Calu3 (cell line): ENCODE data around the gene LARP1. TPM values are rescaled to one million over a fixed set of nuclear protein-coding genes. Genes with fewer than 3 reads are reported as not detected.

Source experiments
- BruUV-seq: library from RNA; stranded (reverse); fragments of 400-500 nt; replicated peaks from 2 replicates; lab custom pipeline; 2021; lab: Mats Ljungman, UMichigan
- CTCF ChIA-PET: fragments of 300-600 bp; sonication (Branson Sonifier 250); formaldehyde crosslinking; loops from one replicate; lab custom pipeline; 2022; ENCODE audit warnings: antibody characterized with exemption; lab: Charles Lee
- DNase-seq: peaks from one replicate; pipeline ENCODE4 v3.0.0; 2022
- H3K27ac Mint-ChIP-seq: one replicate; pipeline ENCODE4 v1.8.0; 2022; ENCODE audit warnings: mixed read lengths; ENCODE audit not compliant: unreplicated experiment
- H3K27me3 Mint-ChIP-seq: one replicate; pipeline ENCODE4 v1.8.0; 2022; ENCODE audit warnings: mixed read lengths; ENCODE audit not compliant: unreplicated experiment
- H3K36me3 Mint-ChIP-seq: one replicate; pipeline ENCODE4 v1.8.0; 2022; ENCODE audit warnings: mild to moderate bottlenecking, moderate library complexity, mixed read lengths; ENCODE audit not compliant: insufficient read depth, unreplicated experiment
- H3K4me1 Mint-ChIP-seq: one replicate; pipeline ENCODE4 v1.8.0; 2022; ENCODE audit warnings: mild to moderate bottlenecking, low read depth, mixed read lengths; ENCODE audit not compliant: unreplicated experiment
- H3K4me3 Mint-ChIP-seq: one replicate; pipeline ENCODE4 v1.8.0; 2022; ENCODE audit warnings: mild to moderate bottlenecking, low read depth, moderate library complexity, mixed read lengths; ENCODE audit not compliant: unreplicated experiment
- H3K9me3 Mint-ChIP-seq: one replicate; pipeline ENCODE4 v1.8.0; 2022; ENCODE audit warnings: low read depth, mixed read lengths; ENCODE audit not compliant: unreplicated experiment
- intact Hi-C: fragments of 100-400 bp; cut with micrococcal nuclease; formaldehyde crosslinking; loops from one replicate; pipeline ENCODE4 v1.10.0; 2022; ENCODE audit not compliant: unreplicated experiment
- total RNA-seq: library from RNA; stranded (reverse); gene quantifications from 2 replicates; pipeline ENCODE4 v1.2.3, GENCODE V29; 2022
- TF ChIP-seq, protein P1 (sequence below): fragments of 200-600 bp; IDR thresholded peaks from one replicate; pipeline ENCODE4 v1.8.0; 2022; ENCODE audit warnings: antibody characterized with exemption; ENCODE audit not compliant: unreplicated experiment

The LARP1 gene
- total RNA-seq, 1 experiment from 2014 or later: 339 TPM

DNA sequence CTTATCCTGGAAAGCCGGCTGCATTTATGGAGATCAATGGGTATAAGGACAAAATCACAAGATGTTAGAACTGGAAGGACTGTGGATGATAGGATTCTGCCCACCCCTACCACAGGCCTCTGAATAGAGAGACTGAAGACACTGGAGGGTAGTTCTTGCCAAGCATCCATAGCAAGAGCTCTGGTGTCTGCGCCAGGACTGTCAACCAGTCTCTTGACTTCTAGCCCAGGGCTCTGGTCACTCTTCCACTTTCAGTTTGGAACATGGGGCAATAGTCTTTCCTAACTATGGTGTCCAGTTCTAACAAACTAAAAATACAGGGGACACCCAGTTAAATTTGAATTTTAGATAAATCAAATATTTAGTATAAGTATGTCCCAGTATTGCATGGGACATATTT is 23.4 kb downstream of the LARP1 start:
- CTCF ChIA-PET: interaction anchor here (0.6 to 1.0 kb wide), 4 partner anchors 17 to 128 kb away, joined by 3 to 8 read pairs (median 4); no protein-coding TSS in a partner anchor
- H3K27me3 Mint-ChIP-seq: no peaks in the 10 kb centered on the region
- TF ChIP-seq, protein P1, sequence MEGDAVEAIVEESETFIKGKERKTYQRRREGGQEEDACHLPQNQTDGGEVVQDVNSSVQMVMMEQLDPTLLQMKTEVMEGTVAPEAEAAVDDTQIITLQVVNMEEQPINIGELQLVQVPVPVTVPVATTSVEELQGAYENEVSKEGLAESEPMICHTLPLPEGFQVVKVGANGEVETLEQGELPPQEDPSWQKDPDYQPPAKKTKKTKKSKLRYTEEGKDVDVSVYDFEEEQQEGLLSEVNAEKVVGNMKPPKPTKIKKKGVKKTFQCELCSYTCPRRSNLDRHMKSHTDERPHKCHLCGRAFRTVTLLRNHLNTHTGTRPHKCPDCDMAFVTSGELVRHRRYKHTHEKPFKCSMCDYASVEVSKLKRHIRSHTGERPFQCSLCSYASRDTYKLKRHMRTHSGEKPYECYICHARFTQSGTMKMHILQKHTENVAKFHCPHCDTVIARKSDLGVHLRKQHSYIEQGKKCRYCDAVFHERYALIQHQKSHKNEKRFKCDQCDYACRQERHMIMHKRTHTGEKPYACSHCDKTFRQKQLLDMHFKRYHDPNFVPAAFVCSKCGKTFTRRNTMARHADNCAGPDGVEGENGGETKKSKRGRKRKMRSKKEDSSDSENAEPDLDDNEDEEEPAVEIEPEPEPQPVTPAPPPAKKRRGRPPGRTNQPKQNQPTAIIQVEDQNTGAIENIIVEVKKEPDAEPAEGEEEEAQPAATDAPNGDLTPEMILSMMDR: no peak
- H3K4me1 Mint-ChIP-seq: peaks cover 32% of the 10 kb centered on the region
- no peaks in the 10 kb centered on the region for H3K9me3 Mint-ChIP-seq
- BruUV-seq: no TSS peak
- intact Hi-C loops: no loop called here
- no peak overlapping the region for H3K4me3 Mint-ChIP-seq
- H3K27ac Mint-ChIP-seq: no peak overlapping the region
- DNase-seq: no peak
- H3K36me3 Mint-ChIP-seq: peaks cover 27% of the 10 kb centered on the region

DNA sequence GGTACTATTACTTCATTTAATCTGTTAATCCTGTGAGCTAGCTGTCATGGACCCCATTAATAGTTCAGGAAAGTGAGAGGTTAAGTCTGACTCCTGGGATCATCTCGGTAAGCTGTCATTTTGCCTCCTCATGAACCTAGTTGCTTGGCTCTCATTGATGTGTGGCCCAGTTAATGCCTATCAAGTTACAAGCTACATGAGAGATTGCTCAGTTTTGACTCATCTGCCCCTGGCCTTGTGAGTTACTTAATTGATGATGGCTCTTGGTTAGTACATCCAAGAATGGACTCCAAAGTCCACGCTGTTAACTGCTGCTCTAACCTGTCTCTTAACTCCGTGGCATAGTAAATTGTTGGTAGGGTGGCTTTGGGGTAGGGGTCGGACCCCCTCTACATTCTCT is 23.9 kb downstream of the LARP1 start:
- peaks cover 32% of the 10 kb centered on the region for H3K4me1 Mint-ChIP-seq
- intact Hi-C loops: no loop called here
- H3K9me3 Mint-ChIP-seq: no peaks in the 10 kb centered on the region
- H3K27ac Mint-ChIP-seq: no peak overlapping the region
- CTCF ChIA-PET: interaction anchor here (0.6 to 1.0 kb wide), 4 partner anchors 18 to 129 kb away, joined by 4 to 8 read pairs (median 4); no protein-coding TSS in a partner anchor
- no peaks in the 10 kb centered on the region for H3K27me3 Mint-ChIP-seq
- H3K36me3 Mint-ChIP-seq: peaks cover 27% of the 10 kb centered on the region
- no TSS peak for BruUV-seq
- TF ChIP-seq, protein P1: no peak
- H3K4me3 Mint-ChIP-seq: no peak overlapping the region
- peak; percentile 13 for DNase-seq

DNA sequence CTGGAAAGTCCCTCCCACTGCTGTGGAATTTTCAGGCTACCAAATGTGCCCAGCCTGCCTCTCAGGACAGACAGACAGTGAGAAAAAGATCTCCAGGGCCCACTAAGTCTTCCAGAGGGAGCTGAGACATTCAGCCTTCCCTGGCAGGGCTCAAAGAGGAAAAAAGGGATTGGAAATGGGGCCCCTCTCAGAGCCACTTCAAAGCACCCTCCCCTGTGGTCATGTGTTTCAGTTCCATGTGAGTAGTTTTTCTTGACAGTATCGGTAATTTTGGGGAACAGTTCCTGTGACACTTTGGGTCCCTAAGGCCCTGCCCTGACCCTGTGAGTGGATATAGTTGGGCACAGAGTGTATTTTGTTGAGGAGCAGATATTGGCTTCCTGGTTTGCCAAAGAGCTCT is 25.0 kb downstream of the LARP1 start:
- intact Hi-C loops: no loop called here
- Mint-ChIP-seq H3K9me3 (no peaks in the 10 kb centered on the region), H3K36me3 (peaks cover 33% of the 10 kb centered on the region), H3K27me3 (no peaks in the 10 kb centered on the region), H3K27ac (no peak overlapping the region), H3K4me3 (no peak overlapping the region), H3K4me1 (peaks cover 34% of the 10 kb centered on the region)
- no peak for DNase-seq
- CTCF ChIA-PET: interaction anchor here (0.6 kb wide), 1 partner anchor 55 kb away, joined by 4 read pairs; no protein-coding TSS in a partner anchor
- BruUV-seq: no TSS peak
- TF ChIP-seq, protein P1: no peak

DNA sequence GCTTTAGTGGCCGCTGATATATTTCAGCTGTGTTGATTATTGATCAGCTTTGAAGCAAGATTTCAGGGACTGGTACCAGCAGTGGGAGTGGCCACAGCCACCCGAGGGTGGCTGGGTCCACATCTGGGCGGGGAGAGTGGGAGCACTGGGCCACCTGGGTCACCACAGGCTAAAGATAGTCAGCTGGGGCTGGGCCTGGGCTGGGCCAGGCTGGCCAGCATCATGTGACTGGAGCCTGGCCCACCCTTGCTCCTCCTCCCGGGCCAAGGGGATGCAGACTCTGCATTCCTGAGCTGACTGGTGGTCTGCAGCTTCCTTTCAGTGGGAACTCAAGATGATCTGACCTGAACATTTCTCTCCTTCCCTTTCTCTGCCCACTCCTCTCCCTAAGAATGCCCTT is 27.1 kb downstream of the LARP1 start:
- BruUV-seq: no TSS peak
- Mint-ChIP-seq H3K27me3 (no peaks in the 10 kb centered on the region), H3K9me3 (no peaks in the 10 kb centered on the region), H3K36me3 (peaks cover 34% of the 10 kb centered on the region), H3K4me1 (peaks cover 35% of the 10 kb centered on the region), H3K27ac (no peak overlapping the region), H3K4me3 (no peak overlapping the region)
- TF ChIP-seq, protein P1: no peak
- DNase-seq: no peak
- intact Hi-C loops: loop anchor here (2.0 kb wide), 1 partner anchor 24 kb away; no protein-coding TSS in a partner anchor
- CTCF ChIA-PET: interaction anchor here (0.6 kb wide), 1 partner anchor 134 kb away, joined by 4 read pairs; no protein-coding TSS in a partner anchor
